Measurements from ENCODE around the gene DNAJB5.
"Not testable (repeated sequence)": the region's sequence is repeated elsewhere in the genome, so short reads cannot be mapped to it uniquely, and the experiment has no call there.

DNAJB5 gene

DNA sequence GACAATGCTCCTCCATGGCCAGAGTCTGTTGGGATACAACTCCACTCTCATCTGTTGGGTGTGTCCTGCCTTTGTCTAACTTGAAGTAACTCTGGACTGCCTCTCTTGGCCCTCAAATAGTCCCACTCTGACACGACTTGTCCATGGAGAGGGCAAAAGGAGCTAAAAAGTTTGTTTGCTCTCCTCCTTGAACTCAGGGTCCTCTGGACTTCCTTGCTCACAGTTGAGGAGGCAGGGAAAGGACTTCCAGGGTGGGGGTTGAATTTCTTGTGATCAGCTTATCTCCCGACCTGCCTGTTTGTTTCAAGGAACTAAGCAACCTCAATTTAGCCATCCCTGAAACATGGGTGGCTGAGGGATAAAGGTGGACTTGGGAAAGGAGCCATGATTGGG, 11.7 kb downstream of the DNAJB5 start:
- no peak for DNase-seq

DNA sequence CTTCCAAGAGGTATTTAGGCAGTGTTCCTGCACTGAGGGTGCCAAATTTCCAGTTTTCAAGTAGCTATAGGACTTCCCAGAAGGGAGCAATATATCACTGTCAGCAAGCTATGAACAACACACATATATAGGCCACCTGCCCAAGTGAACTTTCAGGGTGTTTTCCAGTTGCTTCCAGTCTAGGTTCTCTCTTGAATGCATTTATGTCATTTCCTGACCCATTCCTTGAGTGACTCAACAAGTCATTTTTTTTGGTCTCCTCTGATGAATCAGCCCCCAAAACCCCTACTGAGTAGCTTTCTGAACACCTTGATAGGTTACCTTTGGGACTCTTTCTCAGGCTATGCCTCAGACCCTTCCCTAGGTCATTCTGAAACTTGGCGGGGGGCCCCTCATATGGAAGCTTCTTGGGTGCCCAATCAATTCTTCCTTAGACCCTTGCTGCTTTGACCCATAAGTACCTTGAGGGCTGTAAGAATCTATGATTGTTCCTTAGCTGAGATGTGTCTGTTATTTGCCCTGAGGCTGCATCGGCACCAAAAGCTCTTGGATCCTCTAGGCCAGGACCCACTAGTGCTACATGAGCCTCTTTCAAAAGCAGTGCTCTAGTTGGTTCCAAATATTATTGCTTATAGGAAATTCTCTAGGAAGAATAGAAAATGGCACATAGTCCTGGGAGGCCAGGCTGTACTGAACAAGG, 12.4 kb downstream of the DNAJB5 start:
- DNase-seq, result peak in 1 of 2 experiments; percentile 48

DNA sequence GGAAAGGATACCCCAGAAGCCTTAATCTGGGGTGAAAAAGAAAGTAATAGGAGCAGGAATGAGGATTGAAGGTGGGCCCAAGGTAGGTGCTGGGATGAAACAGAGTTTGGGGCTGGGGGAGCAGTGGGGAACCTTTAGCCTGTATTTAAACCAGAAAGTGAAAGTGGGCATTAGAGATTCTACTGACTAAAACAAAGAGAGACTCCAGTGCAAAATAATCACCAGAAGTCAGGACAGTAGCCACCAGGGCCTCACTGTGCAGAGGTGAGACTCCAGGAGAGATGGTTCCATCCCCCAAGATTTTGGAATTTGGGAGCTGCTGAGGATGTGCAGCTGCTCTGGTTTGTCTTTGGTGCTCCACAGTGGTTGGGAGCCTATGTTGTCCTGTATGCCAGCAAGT, 13.1 kb downstream of the DNAJB5 start:
- DNase-seq, result no peak

DNA sequence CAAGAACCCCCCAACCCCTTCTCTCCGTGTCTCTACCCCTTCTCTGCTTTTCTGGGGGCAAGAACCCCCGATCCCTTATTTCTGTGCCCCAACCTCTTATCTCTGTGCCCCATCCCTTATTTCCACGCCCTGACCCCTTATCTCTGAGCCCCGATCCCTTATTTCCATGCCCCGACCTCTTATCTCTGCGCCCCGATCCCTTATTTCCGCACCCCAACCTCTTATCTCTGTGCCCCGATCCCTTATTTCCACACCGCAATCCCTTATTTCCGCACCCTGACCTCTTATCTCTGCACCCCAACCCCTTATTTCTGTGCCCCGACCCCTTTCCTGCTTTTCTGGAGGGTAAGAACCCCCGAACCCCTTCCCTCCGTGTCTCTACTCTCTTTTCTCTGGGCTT, 14.8 kb downstream of the DNAJB5 start:
- not testable (repeated sequence) for DNase-seq

DNA sequence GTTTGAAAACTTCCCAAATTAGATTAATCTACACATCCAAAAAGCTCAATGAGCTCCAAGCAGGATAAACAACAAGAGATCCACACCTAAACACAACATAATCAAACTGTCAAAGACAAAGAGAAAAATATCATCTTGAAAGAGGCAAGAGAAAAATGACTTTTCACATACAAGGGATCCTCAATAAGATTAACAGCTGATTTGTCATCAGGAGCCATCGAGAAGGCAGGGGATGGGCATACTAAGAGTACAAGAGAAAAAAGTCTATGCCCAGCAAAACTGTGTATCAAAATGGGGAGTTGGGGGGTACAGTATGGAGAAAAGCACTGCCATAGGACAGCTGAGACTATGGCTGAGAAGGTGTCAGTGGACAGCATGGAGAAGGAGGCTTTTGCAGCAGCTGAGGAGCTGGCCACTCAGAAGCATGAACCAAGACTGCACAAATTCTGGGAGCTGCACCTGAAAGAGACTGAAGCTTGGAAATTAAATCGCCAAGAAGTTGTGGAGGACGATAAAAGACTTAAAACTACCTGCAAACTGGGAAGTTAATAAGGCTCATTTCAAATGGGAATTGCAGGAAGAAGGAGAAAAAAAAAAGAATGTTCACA, 20.9 kb downstream of the DNAJB5 start:
- no peak for DNase-seq

DNA sequence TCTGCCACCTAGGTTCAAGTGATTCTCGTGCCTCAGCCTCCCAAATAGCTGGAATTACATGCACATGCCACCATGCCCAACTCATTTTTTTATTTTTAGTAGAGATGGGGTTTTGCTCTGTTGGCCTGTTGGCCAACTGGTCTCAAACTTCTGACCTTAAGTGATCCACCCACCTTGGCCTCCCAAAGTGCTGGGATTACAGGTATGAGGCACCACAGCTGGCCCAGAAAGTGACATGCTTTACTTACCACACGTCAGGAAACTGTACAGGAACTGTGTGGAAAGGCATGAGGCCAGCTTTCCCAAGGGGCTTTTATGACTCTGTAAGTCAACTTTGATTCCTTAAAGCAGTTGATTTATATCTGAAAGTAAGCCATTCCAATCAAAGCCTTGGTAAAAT, 25.0 kb downstream of the DNAJB5 start:
- DNase-seq, result no peak

DNA sequence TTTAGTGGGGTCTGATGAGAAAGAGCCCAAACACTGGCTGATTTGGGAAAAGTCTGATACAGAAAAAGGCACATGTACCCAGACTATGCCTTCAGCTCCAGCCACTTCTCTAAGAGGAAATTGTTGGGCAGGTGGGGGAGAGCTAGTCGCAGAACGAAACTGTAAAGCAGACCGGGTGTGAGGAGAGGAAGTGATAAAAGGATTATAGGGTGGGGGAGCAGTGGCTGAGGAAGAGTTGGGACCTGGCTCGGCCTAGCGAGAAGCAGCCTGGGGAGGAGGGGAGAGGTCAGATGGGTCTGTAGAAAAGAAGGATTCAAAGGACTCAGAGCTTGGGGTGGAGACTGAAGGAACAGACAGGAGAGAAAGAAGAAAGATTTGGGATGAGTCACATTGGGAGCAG, 33.9 kb downstream of the DNAJB5 start:
- not testable (repeated sequence) for DNase-seq

DNA sequence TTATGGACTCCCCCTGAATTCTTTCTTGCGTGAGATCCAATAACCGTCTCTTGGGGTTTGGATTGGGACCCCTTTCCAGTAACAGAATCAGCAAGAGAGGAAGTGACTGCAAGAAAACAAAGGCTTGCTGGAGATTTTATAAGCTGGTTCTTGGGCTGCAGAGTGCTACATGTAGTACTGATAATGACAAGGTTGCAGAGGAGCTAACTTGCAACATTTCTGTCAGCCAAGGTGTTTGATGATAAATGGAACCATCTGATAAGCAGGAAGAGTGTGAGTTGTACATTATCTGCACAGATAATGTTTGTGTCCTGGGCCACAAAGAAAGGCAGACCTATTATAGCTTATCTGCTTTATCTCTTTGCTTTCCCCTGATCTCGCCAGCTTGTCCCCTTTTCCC, 37.1 kb downstream of the DNAJB5 start:
- DNase-seq, result no peak

DNA sequence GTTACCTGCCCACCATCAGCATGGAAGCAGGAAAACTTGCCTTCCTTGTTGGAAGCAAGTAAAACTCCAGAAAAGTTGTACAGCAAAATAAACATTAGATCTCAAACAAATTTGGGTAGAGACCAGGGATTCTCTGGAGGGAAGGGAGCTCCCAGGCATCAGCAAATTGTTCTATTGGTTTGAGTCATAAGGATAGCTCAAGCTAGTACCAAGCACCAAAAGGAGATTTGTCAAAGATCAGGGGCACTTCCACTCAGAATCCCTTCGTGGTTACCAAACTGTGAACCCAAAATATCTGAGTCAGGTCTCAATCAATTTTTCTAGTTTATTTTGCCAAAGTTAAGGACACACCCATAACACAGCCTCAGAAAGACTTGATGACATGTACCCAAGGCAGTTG, 37.8 kb downstream of the DNAJB5 start:
- no peak for DNase-seq

DNA sequence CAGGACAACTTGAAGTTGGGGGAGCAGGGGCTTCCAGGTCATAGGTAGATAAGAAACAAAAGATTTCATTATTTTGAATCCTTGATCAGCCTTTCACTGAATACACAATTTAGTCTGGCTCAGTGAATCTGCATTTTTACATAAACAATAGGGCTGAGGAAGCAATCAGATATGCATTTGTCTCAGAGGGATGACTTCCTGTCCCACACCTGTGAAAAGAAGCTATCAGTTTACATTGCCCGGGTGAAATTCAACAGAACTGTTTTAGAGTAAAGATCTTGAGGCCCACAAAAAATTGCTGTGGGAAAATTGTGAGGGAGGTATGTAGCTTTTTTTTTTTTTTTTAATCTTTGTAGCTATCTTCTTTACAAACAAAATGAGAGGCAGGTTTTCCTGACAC, 38.3 kb downstream of the DNAJB5 start:
- no peak for DNase-seq

DNA sequence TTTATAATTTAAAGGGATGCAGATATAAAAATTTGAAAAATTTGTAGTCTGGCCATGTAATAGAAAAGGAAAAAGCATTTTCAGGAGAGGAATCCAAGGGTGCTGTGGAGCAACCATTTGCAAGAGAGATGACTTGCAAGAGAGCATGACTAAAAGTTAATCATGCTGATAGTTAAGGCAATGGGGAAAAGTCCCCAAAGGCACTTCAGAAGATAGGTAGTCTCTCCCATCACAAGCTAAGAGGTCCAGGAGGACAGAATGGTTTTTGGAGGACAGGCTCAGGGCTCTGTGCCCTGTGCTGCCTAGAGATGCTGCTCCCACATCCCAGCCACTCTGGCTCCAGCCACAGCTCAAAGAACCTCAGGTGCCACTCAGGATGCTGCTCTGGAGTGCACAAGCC, 38.8 kb downstream of the DNAJB5 start:
- no peak for DNase-seq

DNA sequence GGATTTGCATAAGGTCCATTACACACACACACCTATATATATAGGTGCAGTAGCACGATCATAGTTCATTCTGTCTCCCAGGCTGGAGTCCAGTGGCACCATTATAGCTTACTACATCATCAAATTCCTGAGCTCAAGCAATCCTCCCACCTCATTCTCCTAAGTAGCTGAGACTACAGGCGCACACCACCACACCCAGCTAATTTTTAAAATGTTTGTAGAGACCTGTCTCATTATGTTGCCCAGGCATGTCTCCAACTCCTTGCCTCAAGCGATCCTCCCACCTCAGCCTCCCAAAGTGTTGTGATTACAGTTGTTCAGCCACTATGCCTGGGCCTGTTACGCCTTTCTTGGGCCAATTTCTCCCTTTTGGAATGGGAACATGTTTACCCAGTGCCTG, 39.7 kb downstream of the DNAJB5 start:
- DNase-seq, result no peak

DNA sequence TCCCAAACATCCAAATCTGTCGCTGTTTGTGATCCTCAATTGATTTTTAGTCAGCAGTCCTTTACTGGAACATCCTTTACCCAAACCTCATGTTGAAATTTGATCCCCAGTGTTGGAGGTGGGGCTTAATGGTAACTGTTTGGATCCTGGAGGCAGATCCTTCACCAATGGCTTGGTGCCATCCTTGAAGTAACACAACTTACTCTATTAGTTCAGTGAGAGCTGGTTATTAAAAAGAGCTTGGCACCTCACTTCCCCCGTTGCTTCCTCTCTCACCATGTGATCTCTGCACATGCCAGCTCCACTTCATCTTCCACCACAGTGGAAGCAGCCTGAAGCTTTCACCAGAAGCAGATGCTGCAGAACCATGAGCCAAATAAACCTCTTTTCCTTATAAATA, 40.3 kb downstream of the DNAJB5 start:
- no peak for DNase-seq

DNA sequence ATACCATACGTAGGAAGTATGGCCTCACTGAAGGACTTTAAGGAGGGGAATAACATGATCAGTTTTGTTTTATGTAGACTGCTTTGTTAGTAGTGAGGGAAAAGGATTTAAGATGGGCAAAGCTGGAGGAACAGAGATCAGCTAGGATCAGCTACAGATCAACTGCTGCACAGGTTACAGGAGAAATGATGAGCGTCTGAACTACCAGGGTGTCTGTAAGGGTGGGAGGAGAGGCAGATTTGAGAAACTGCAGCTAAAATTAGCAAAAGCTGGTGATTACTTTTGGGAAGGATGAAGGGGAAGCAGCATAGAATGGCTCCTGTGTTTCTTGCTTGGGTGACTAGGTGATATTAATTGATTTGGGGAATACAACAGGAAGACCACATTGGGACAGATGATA, 43.6 kb downstream of the DNAJB5 start:
- no peak for DNase-seq

DNA sequence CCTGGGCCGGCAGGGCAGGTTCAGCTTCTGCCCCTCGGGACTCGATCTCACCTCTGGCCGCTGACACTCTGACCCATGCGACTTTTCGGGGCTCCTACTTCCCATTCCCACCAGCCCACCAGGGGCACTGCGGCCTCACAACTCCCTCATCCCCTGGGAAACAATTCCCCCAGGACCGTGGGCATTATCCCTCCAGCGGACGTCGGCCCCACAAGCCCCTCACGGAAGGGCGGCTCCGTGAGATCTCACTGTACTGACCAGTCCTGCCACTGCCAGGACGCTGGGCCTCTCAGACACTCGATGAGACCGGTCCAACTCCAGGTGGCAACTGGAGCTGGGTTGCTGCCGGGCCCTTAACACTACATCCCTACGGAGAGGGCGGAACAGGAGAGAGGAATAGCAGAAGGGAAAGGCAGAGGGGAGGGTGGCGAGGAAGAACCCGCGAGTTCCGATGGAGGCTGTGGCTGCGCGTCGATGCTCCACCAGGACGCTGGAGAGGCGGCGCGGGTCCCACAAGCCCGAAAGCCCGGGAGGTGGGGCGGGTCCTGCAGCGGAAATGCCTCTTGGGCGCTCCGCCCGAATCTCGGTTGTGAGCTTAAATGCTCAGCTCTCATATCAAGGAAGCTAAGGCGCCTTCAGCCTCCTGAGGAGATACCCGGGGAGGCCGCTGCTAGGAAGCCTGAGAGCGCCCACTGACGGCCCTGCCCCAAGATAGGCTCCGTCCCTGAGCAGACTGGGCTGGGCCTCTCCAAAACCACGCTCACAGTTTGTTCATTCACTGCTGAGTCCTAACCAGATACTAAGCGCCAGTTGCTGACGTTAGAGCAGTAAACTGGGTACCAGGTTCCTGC, 46.5 kb downstream of the DNAJB5 start:
- peak; percentile 52 to 62 for DNase-seq

DNA sequence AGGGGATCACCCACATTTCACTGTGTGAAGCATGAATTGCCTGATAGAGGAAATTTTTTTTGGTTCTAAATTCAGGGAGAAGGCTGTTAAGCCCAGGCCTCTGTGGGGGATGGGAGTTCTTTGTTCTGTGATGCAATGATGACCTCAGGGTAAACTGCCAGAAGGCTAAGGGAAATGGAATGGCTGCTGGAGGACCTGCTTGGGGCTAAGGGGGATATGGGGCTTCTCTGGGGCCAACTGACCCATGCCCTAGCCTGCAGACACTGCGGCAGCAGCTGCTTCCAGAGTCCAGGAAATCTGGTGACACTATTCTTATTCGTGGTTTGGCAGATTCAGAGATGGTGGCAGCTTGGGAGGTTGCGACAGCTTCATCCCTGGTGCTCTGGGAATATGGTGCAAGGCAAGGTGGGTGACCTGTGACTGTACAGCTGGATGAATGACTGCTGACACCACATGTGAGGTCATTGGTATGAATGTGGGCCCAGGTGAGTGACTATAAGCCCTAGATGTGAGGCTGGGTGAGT, 52.6 kb downstream of the DNAJB5 start:
- no peak for DNase-seq

DNA sequence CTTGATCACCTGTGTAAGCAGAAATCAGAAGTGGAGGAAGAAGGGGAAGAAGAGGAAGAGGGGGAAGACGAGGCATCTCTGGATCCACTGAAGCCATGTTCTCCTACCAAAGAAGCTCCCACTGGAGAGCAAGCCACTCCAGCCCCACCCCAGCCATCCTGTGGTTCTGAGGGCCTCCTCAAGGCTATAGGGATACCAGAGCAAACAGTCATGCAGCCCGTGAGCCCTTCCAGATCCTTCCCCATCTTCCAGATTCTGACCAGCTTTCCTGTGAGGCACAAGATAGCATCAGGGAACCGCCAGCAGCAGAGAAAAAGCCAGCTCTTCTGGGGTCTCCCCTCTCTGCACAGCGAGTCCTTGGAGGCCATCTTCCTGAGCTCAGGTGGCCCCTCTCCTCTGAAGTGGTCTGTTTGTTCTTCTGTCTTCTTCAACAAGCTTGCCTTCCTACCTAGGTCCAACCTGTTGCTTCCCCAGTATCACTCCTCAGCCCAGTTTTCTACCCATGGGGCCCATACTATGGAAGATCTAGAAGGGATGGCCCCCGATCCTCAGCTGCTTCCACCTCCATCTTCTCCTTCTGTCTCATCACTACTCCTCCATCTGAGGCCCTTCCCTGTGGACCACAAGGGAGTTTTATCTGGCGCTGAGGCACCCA, 53.5 kb downstream of the DNAJB5 start:
- no peak for DNase-seq

DNA sequence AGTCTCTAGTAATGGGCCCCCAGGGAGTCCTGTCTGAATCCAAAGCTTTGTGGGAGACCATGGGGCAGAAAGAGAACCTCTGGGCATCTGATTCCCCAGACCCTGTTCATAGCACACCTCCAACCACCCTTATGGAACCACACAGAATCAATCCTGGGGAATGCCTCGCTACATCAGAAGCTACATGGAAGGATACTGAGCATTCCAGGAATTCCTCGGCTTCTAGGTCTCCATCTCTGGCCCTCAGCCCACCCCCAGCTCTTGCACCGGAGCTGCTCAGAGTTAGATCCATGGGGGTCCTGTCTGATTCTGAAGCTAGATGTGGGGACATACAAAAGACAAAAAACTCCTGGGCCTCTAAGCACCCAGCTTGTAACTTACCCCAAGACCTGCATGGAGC, 54.5 kb downstream of the DNAJB5 start:
- no peak for DNase-seq
